Mesenteric fat pad (tissue), 1 donor: ENCODE data around the gene EPHB6. TPM values are rescaled to one million over a fixed set of nuclear protein-coding genes. Genes with fewer than 3 reads are reported as not detected.

Source experiments
- DNase-seq: peaks from one replicate; pipeline ENCODE4 v3.0.0-alpha.2; 2020; ENCODE audit warnings: low spot score
- total RNA-seq: library from RNA; stranded (reverse); fragmentation: NEBNext Ultra II Directional; extraction: Animal tissue kit (Norgen Biotek cat#: 25700); gene quantifications from one replicate; pipeline ENCODE4 v1.2.1, GENCODE V29; 2021
- donor health status: DM: yes; HTN: yes; CAD: no.

Gene EPHB6
- total RNA-seq, 1 donor from 2014 or later: 6.3 TPM

- DNase-seq: no peak
These were observed 61.6 kb downstream of the EPHB6 start for GRCh38 chr7:142916508-142916907.

GRCh38 chr7:142917447-142917846, 62.6 kb downstream of the EPHB6 start:
- DNase-seq: no peak

- no peak for DNase-seq
These were observed 64.0 kb downstream of the EPHB6 start for GRCh38 chr7:142918901-142919300.

- DNase-seq: no peak
These were observed 64.8 kb downstream of the EPHB6 start for GRCh38 chr7:142919656-142920055.

Other genes starting within 250 kb of the EPHB6 start
- gene PRSS1, start 105.6 kb upstream of the EPHB6 start, total RNA-seq: 5.0 TPM
- gene PRSS2, start 84.1 kb upstream of the EPHB6 start, total RNA-seq: 9.3 TPM
- gene TRPV6, start 30.7 kb downstream of the EPHB6 start, total RNA-seq: not detected
- not detected for gene TRPV5, start 78.7 kb downstream of the EPHB6 start, total RNA-seq
- gene LLCFC1, start 84.4 kb downstream of the EPHB6 start, total RNA-seq: not detected
- gene KEL, start 107.3 kb downstream of the EPHB6 start, total RNA-seq: not detected
- gene OR9A2, start 172.1 kb downstream of the EPHB6 start, total RNA-seq: not detected
- not detected for gene OR6V1, start 197.3 kb downstream of the EPHB6 start, total RNA-seq